ENCODE results near the gene CTNNBL1. TPM values are rescaled to one million over a fixed set of nuclear protein-coding genes. Genes with fewer than 3 reads are reported as not detected.

Gene CTNNBL1
- total and polyA plus RNA-seq, 2 donors (not counting 1 experiment from before 2014, with no cell fraction given) = 31.3 to 39.0 TPM

GRCh38 chr20:37920270-37920669 lies 226.4 kb downstream of the CTNNBL1 start:
- Histone ChIP-seq H3K27me3 (ENCODE audit: control insufficient read depth, insufficient read depth, low read length) (peaks cover 42% of the 10 kb centered on the region), H3K36me3 (ENCODE audit: control insufficient read depth, insufficient read depth, low read length) (no peaks in the 10 kb centered on the region), H3K4me2 (ENCODE audit: extremely low read depth, insufficient read depth, low read length) (no peak overlapping the region), H4K20me1 (ENCODE audit: control insufficient read depth, extremely low read depth, insufficient read depth, low read length) (no peaks in the 10 kb centered on the region), H3K4me1 (ENCODE audit: control insufficient read depth, extremely low read depth, insufficient read depth, low read length) (no peaks in the 10 kb centered on the region), H3K79me2 (ENCODE audit: control insufficient read depth, insufficient read depth, low read length) (no peaks in the 10 kb centered on the region), H3K9me3 (ENCODE audit: control insufficient read depth, insufficient read depth, low read depth, low read length) (no peaks in the 10 kb centered on the region), H3K9ac (ENCODE audit: insufficient read depth, low read length) (no peak overlapping the region), H3K27ac (ENCODE audit: insufficient read depth, low read length) (no peak overlapping the region), H2AFZ (ENCODE audit: low read length) (no peak overlapping the region), H3K4me3 (replicated peaks in 1 of 4; ENCODE audit: control extremely low read depth in 1 of 4, insufficient read depth in 1 of 4, low read depth in 3 of 4, low read length in 4 of 4) (no peak overlapping the region)
- DNase-seq (ENCODE audit: low read depth in 2 of 2) = no peak
- TF ChIP-seq CTCF (conservative IDR thresholded peaks at IDR 0.05 in 1 of 2, IDR thresholded peaks at IDR 0.05 in 1 of 2; ENCODE audit: low read depth in 1 of 2, low read length in 2 of 2) (no peak), EZH2 (IDR thresholded peaks at IDR 0.05; ENCODE audit: low read length, missing control alignments) (no peak)

- peaks cover 41% of the 10 kb centered on the region for H3K27me3 ChIP-seq (ENCODE audit: control insufficient read depth, insufficient read depth, low read length)
- TF ChIP-seq CTCF (conservative IDR thresholded peaks at IDR 0.05 in 1 of 2, IDR thresholded peaks at IDR 0.05 in 1 of 2; ENCODE audit: low read depth in 1 of 2, low read length in 2 of 2) (no peak), EZH2 (IDR thresholded peaks at IDR 0.05; ENCODE audit: low read length, missing control alignments) (no peak)
Observed at GRCh38 chr20:37920679-37921322, 227.0 kb downstream of the CTNNBL1 start.

GRCh38 chr20:37921341-37921929 lies 227.6 kb downstream of the CTNNBL1 start:
- no peaks in the 10 kb centered on the region for H3K4me1 ChIP-seq (ENCODE audit: control insufficient read depth, extremely low read depth, insufficient read depth, low read length)
- no peaks in the 10 kb centered on the region for H3K9me3 ChIP-seq (ENCODE audit: control insufficient read depth, insufficient read depth, low read depth, low read length)
- peaks cover 35% of the 10 kb centered on the region for H3K27me3 ChIP-seq (ENCODE audit: control insufficient read depth, insufficient read depth, low read length)
- H3K79me2 ChIP-seq (ENCODE audit: control insufficient read depth, insufficient read depth, low read length) = no peaks in the 10 kb centered on the region
- no peak overlapping the region for H3K27ac ChIP-seq (ENCODE audit: insufficient read depth, low read length)
- no peak overlapping the region for H2AFZ ChIP-seq (ENCODE audit: low read length)
- H3K4me3 ChIP-seq (replicated peaks in 1 of 4; ENCODE audit: control extremely low read depth in 1 of 4, insufficient read depth in 1 of 4, low read depth in 3 of 4, low read length in 4 of 4) = no peak overlapping the region
- H3K4me2 ChIP-seq (ENCODE audit: extremely low read depth, insufficient read depth, low read length) = no peak overlapping the region
- DNase-seq (ENCODE audit: low read depth in 2 of 2) = no peak
- no peak overlapping the region for H3K9ac ChIP-seq (ENCODE audit: insufficient read depth, low read length)
- H3K36me3 ChIP-seq (ENCODE audit: control insufficient read depth, insufficient read depth, low read length) = no peaks in the 10 kb centered on the region
- TF ChIP-seq CTCF (conservative IDR thresholded peaks at IDR 0.05 in 1 of 2, IDR thresholded peaks at IDR 0.05 in 1 of 2; ENCODE audit: low read depth in 1 of 2, low read length in 2 of 2) (no peak), EZH2 (IDR thresholded peaks at IDR 0.05; ENCODE audit: low read length, missing control alignments) (no peak)
- no peaks in the 10 kb centered on the region for H4K20me1 ChIP-seq (ENCODE audit: control insufficient read depth, extremely low read depth, insufficient read depth, low read length)

More at GRCh38 chr20:37920679-37921322, 227.0 kb downstream of the CTNNBL1 start:
- H2AFZ ChIP-seq (ENCODE audit: low read length) = no peak overlapping the region
- no peaks in the 10 kb centered on the region for H3K79me2 ChIP-seq (ENCODE audit: control insufficient read depth, insufficient read depth, low read length)
- H4K20me1 ChIP-seq (ENCODE audit: control insufficient read depth, extremely low read depth, insufficient read depth, low read length) = no peaks in the 10 kb centered on the region
- no peak overlapping the region for H3K9ac ChIP-seq (ENCODE audit: insufficient read depth, low read length)
- H3K4me1 ChIP-seq (ENCODE audit: control insufficient read depth, extremely low read depth, insufficient read depth, low read length) = no peaks in the 10 kb centered on the region
- H3K9me3 ChIP-seq (ENCODE audit: control insufficient read depth, insufficient read depth, low read depth, low read length) = no peaks in the 10 kb centered on the region
- no peak overlapping the region for H3K27ac ChIP-seq (ENCODE audit: insufficient read depth, low read length)
- no peaks in the 10 kb centered on the region for H3K36me3 ChIP-seq (ENCODE audit: control insufficient read depth, insufficient read depth, low read length)
- no peak overlapping the region for H3K4me3 ChIP-seq (replicated peaks in 1 of 4; ENCODE audit: control extremely low read depth in 1 of 4, insufficient read depth in 1 of 4, low read depth in 3 of 4, low read length in 4 of 4)
- DNase-seq (ENCODE audit: low read depth in 2 of 2) = no peak
- H3K4me2 ChIP-seq (ENCODE audit: extremely low read depth, insufficient read depth, low read length) = no peak overlapping the region

Other genes with a start within 250 kb of the CTNNBL1 start
- 0.26 and 0.83 TPM in 2 replicates for gene NNAT, start 172.8 kb upstream of the CTNNBL1 start, total RNA-seq
- 0.74 and 2.4 TPM in 2 replicates for gene NNAT, start 172.8 kb upstream of the CTNNBL1 start, polyA plus RNA-seq
- 19.3 and 31.0 TPM in 2 replicates for gene BLCAP, start 166.2 kb upstream of the CTNNBL1 start, total RNA-seq
- gene BLCAP, start 166.2 kb upstream of the CTNNBL1 start, polyA plus RNA-seq = 76.7 and 83.1 TPM in 2 replicates
- gene VSTM2L, start 209.1 kb downstream of the CTNNBL1 start, total RNA-seq = 1.5 and 1.7 TPM in 2 replicates
- 0.45 and 0.66 TPM in 2 replicates for gene VSTM2L, start 209.1 kb downstream of the CTNNBL1 start, polyA plus RNA-seq